ENCODE measurements around the gene KIAA1958. TPM values are rescaled to one million over a fixed set of nuclear protein-coding genes. Genes with fewer than 3 reads are reported as not detected.

Gene KIAA1958
- total RNA-seq, 1 donor from 2014 or later, result 12.0 TPM

DNA sequence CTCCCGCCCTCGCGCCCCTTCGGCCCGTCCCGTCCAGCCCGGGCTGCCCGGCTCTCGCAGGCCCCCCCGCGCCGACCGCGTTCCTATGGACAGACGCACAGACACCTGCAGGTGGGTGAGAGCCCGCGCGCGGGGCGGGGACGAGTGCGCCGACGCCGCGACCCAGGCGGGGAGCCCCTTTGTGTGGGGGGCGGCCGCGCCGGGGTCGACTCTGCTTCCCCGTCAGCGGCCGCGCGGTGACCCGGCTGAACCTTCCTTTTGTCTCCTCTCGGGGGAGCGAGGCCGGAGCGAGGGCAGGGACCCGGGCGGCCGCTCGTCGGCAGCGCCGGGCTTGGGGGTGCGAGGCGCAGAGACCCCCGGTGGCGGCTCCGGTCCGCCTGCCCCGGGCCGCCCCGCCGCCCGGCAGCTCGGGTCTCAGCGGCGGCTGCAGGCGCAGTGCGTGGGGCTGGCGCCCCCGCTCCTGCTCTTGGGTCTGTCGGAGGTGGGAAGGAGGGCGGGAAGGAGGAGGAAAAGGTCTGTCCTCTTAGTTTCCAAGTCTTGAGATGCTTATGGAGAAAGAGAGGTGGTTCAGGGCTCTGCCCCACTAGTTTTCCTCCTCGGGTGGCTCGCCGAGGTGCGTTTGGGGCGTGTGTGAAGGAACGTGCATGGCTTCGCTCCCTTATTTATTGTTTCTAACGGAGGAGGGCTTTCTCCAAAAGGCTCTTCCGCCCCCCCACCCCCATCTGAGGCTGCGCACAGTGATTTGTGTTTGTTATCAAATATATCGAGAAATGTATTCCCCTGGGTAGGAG lies 576 bp downstream of the KIAA1958 start:
- peak overlapping the region; percentile 91 for H3K27ac ChIP-seq
- no peaks in the 10 kb centered on the region for H3K36me3 ChIP-seq
- no peaks in the 10 kb centered on the region for H3K9me3 ChIP-seq
- DNase-seq (ENCODE audit: extremely low spot score in 2 of 2), result no peak
- H3K4me1 ChIP-seq, result peaks cover 29% of the 10 kb centered on the region
- H3K27me3 ChIP-seq, result no peaks in the 10 kb centered on the region
- intact Hi-C loops (cut with DNase I), result no loop called here
- TF ChIP-seq, protein P1, sequence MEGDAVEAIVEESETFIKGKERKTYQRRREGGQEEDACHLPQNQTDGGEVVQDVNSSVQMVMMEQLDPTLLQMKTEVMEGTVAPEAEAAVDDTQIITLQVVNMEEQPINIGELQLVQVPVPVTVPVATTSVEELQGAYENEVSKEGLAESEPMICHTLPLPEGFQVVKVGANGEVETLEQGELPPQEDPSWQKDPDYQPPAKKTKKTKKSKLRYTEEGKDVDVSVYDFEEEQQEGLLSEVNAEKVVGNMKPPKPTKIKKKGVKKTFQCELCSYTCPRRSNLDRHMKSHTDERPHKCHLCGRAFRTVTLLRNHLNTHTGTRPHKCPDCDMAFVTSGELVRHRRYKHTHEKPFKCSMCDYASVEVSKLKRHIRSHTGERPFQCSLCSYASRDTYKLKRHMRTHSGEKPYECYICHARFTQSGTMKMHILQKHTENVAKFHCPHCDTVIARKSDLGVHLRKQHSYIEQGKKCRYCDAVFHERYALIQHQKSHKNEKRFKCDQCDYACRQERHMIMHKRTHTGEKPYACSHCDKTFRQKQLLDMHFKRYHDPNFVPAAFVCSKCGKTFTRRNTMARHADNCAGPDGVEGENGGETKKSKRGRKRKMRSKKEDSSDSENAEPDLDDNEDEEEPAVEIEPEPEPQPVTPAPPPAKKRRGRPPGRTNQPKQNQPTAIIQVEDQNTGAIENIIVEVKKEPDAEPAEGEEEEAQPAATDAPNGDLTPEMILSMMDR (IDR thresholded peaks at IDR 0.05), result no peak
- no peak for TF ChIP-seq POLR2A (IDR thresholded peaks at IDR 0.05)
- no peak for TF ChIP-seq POLR2AphosphoS5 (IDR thresholded peaks at IDR 0.05; ENCODE audit: insufficient read depth in 1 of 2, low read depth in 1 of 2)
- H3K4me3 ChIP-seq, result peak overlapping the region; percentile 85 to 97

DNA sequence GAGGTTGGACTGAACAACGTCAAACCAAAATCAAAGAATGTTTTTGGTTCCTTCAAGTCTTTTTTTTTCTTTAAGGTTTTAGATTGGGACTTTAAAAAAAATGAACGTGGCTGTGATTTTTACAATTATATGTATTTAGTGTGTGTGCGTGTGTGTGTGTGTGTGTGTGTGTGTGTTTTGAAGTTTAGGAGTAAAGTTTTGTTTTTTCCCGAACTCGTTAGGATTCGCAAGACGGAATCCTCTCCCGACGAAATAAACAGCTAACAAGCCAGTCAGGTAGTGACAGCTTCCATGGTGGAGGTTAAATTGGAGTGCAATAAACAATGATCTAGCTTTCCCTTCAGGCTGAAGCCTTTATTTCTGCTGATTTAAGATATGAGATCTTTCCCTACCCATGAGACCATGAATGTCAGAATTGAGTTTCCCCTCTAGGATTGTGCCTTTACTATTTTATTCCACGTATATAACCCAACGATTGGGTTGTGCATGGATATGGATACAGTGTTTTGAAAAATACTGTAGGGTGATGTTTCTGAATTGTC lies 1.2 kb downstream of the KIAA1958 start:
- H3K4me1 ChIP-seq, result peaks cover 29% of the 10 kb centered on the region
- no peaks in the 10 kb centered on the region for H3K36me3 ChIP-seq
- no peaks in the 10 kb centered on the region for H3K27me3 ChIP-seq
- intact Hi-C loops (cut with DNase I), result no loop called here
- no peaks in the 10 kb centered on the region for H3K9me3 ChIP-seq
- peak overlapping the region; percentile 91 for H3K27ac ChIP-seq
- TF ChIP-seq POLR2A (IDR thresholded peaks at IDR 0.05), result no peak
- TF ChIP-seq, protein P1 (IDR thresholded peaks at IDR 0.05), result no peak
- TF ChIP-seq POLR2AphosphoS5 (IDR thresholded peaks at IDR 0.05; ENCODE audit: insufficient read depth in 1 of 2, low read depth in 1 of 2), result no peak
- no peak for DNase-seq (ENCODE audit: extremely low spot score in 2 of 2)
- H3K4me3 ChIP-seq, result peak overlapping the region; percentile 85 to 97

DNA sequence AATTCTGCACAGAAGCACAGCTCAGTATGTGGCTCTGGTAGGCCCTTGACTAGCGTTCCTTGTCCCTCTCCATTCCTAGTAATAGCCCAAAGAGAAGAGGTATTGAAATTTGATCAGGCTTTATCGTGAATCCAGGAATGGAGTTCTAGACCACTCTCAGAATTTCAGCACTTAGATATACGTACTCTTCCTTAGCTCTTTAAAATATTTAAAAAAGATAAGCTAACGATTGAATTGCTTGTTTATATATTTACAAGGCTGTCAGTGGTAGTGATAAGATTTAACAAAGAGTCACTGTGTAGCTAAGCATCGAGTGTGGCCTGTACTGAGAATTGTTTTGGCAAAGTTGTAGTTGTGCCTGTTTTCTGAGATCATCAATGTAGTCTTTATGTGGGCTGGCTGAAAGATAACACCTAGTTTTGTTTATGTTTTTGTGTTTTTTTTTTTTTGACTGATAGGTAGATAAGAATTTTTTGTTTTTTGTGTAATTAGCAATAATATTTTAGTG lies 2.5 kb downstream of the KIAA1958 start:
- peak overlapping the region; percentile 4 to 97 for H3K4me3 ChIP-seq
- no peaks in the 10 kb centered on the region for H3K27me3 ChIP-seq
- no peak for TF ChIP-seq POLR2A (IDR thresholded peaks at IDR 0.05)
- TF ChIP-seq, protein P1 (IDR thresholded peaks at IDR 0.05), result no peak
- no peak for TF ChIP-seq POLR2AphosphoS5 (IDR thresholded peaks at IDR 0.05; ENCODE audit: insufficient read depth in 1 of 2, low read depth in 1 of 2)
- no peaks in the 10 kb centered on the region for H3K9me3 ChIP-seq
- intact Hi-C loops (cut with DNase I), result no loop called here
- H3K27ac ChIP-seq, result peak overlapping the region; percentile 11
- peaks cover 29% of the 10 kb centered on the region for H3K4me1 ChIP-seq
- DNase-seq (ENCODE audit: extremely low spot score in 2 of 2), result no peak
- no peaks in the 10 kb centered on the region for H3K36me3 ChIP-seq

DNA sequence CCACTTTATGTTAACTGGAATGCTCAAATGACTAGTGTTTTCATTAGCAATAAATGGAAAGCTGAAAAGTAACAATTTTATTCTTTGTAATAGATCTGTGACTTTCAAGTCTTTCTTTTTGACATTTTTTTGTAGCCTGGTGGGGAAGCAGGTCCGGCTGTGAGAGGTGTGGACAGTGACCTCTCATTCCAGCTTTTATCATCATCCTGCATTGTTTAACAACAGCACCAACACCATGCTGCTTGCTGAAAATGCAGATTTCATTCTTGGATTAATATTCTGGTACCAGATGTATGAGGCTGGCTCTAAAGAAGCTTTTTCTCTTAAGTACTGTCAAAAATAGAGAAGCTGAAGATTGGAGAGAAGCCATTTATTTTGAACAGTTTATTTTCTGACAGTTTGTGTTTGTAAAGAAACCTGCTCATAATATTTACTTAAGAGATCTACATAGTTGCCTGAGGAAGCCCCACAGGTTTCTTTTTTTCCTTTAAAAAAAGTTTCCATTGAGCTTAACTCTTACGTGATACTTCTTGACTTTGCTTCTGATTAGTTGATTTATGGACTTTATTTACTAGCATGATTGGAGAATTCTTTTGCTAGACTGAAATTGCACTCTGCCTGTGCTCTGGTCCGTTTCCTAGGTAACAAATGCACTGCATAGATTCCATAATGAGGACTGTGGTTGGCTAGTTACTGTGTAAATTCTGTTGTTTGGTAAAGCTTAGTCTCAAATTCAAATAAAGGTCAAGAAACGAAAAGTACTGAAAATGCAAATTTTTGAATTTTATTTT lies 3.4 kb downstream of the KIAA1958 start:
- TF ChIP-seq POLR2A (IDR thresholded peaks at IDR 0.05) (no peak), POLR2AphosphoS5 (IDR thresholded peaks at IDR 0.05; ENCODE audit: insufficient read depth in 1 of 2, low read depth in 1 of 2) (no peak)
- TF ChIP-seq, protein P1 (IDR thresholded peaks at IDR 0.05), result no peak
- peak overlapping the region; percentile 33 for H3K27ac ChIP-seq
- intact Hi-C loops (cut with DNase I), result no loop called here
- no peak for DNase-seq (ENCODE audit: extremely low spot score in 2 of 2)
- peaks cover 0 to 7% of the 10 kb centered on the region in 2 donors for H3K36me3 ChIP-seq
- no peaks in the 10 kb centered on the region for H3K9me3 ChIP-seq
- H3K27me3 ChIP-seq, result no peaks in the 10 kb centered on the region
- no peak overlapping the region for H3K4me3 ChIP-seq
- H3K4me1 ChIP-seq, result peaks cover 29% of the 10 kb centered on the region
